Erythroblast (primary cell): ENCODE results near the gene APLP2.

ENCODE experiments used
- DNase-seq, 2 experiments: peaks; one replicate each; lab custom pipeline; 2025; lab: John Stamatoyannopoulos, UW
- GATA1 ChIP-seq: IDR thresholded peaks from 2 replicates; pipeline ENCODE4 v1.6.1; 2011; ENCODE audit warnings: low read depth, mild to moderate bottlenecking, control low read depth, low read length, moderate library complexity
- POLR2A ChIP-seq: IDR thresholded peaks from 2 replicates; pipeline ENCODE4 v1.6.1; 2011; ENCODE audit warnings: mild to moderate bottlenecking, low read length

Gene APLP2

GRCh38 chr11:130122141-130122575 is 52.5 kb downstream of the APLP2 start:
- no peak for DNase-seq
- TF ChIP-seq POLR2A (no peak), GATA1 (no peak)

GRCh38 chr11:130123414-130124040 is 53.8 kb downstream of the APLP2 start:
- no peak for TF ChIP-seq POLR2A
- DNase-seq, result no peak

GRCh38 chr11:130124096-130124495 is 54.4 kb downstream of the APLP2 start:
- no peak for TF ChIP-seq POLR2A
- no peak for TF ChIP-seq GATA1
- peak; percentile 73 to 88 for DNase-seq

DNA sequence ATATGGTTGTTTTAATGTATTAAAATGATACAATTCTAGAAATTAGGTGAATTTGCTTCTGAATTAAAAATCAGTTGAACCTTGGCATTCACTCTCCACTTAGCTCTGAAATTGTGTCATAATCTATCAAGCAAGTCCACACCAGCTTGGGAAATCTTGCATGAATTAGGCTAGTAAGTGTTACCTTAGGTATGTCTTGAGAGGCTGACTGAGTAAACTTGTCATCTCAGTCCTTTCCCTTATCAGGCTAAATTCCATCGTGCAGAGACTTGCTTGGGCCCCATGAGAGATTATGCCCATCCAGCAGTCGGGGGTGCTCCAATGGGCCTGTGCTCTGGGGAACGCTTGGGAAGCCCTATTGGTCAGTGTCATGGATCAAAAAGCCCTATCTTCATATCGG is 55.9 kb downstream of the APLP2 start:
- DNase-seq, result peak in 1 of 2 experiments; percentile 29
- no peak for TF ChIP-seq POLR2A
- no peak for TF ChIP-seq GATA1

DNA sequence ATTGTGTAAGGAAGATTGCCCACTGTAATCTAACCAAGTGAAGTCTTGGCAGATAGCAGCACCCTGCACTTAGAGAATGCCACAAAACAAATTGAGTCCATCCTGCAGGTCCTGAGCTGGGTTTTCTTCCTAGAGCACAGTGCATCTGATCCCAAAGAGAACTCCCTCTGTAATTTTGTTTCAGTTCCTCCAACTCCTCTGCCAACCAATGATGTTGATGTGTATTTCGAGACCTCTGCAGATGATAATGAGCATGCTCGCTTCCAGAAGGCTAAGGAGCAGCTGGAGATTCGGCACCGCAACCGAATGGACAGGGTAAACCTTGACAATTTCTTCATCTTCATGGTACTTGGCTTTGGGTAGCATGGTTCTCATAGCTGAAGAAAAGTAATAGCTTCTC is 56.8 kb downstream of the APLP2 start:
- no peak for DNase-seq
- no peak for TF ChIP-seq POLR2A
- no peak for TF ChIP-seq GATA1

GRCh38 chr11:130127509-130127908 is 57.8 kb downstream of the APLP2 start:
- TF ChIP-seq GATA1 (no peak), POLR2A (no peak)
- no peak for DNase-seq

- TF ChIP-seq POLR2A (no peak), GATA1 (no peak)
- no peak for DNase-seq
Measured at GRCh38 chr11:130128626-130129025, 58.9 kb downstream of the APLP2 start.

GRCh38 chr11:130129922-130130321 is 60.2 kb downstream of the APLP2 start:
- DNase-seq, result no peak
- no peak for TF ChIP-seq POLR2A
- no peak for TF ChIP-seq GATA1

DNA sequence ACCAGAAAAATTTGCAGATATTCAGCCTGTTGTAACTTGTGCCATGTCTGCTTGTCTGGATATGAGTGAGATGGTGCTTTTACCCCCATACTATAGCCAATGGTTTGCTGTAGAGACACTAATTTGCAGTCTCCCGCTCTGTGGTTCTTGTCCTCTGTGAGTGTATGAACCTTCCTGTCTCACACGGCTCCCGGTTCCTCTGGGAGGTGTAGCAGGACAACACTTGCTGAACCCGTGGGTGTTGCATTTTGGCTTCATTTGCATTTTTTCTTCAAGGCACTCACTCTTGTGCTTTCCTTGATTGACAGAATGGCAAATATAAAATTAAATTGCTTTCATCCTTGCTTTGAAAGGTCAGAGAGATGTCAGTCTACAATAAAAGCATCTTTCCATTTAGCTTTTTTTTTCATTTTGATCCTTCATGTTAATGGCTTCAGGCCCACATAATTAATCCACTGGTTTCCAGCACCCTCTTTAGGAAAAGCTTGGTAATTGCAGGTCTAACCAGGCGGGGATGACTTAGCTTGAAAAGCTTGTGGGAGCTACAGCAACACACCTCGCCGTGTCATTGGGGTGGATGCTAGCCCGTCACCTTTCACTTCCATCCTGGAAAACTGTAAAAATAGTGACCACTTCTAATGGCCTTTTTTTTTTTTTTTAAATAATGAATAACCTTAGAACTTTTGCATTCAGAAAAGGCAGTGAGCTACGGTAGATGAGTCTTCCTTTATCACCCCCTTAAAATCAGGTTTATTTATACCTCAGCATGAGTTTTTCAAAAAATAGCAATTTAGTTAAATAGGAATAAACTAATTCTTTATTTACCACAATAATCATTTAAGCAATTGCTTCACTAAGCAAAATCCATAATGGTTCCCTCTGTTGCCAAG is 62.5 kb downstream of the APLP2 start:
- peak; percentile 79 to 89 for DNase-seq
- no peak for TF ChIP-seq POLR2A
- TF ChIP-seq GATA1, result no peak

GRCh38 chr11:130133716-130134115 is 64.0 kb downstream of the APLP2 start:
- TF ChIP-seq GATA1, result no peak
- no peak for DNase-seq

DNA sequence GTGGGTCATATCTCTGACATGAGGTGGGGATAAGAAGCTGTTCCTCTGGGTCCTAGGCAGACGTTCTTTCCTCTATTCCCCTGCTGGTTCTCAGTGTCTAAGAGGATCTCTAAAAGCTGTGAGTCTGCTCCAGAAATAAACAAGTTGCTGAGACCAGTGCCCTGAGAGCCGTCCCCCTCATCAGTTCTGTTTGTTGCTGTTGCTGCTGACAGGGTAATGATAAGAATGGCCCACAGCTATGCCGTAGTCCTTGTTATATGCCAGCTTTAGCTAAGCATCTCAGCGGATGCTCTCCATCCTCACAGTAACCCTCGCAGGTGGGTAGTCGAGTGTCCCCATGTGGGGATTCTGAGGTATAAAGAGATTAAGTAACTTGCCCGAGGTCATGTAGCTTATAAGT is 66.4 kb downstream of the APLP2 start:
- TF ChIP-seq POLR2A, result no peak
- no peak for TF ChIP-seq GATA1
- no peak for DNase-seq

DNA sequence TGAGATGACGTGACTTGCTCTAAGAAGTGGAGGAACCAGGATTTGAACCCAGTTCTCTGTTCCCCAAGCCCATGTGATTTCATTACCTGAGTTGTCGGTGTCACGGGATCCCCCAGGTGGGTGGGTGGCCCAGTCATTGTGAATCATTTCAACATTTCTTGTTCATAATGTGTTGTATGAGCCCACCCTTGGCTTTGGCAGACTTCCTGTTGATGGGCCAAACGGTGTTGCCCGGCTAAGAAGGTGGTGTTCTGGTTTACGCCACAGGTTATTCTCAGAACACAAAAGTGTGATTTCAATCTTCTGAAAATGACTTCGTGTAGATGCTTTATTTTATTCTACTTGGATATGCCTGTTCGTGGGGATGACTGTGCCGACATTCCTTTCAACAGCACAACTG is 68.3 kb downstream of the APLP2 start:
- no peak for DNase-seq
- TF ChIP-seq POLR2A, result no peak
- TF ChIP-seq GATA1, result no peak

DNA sequence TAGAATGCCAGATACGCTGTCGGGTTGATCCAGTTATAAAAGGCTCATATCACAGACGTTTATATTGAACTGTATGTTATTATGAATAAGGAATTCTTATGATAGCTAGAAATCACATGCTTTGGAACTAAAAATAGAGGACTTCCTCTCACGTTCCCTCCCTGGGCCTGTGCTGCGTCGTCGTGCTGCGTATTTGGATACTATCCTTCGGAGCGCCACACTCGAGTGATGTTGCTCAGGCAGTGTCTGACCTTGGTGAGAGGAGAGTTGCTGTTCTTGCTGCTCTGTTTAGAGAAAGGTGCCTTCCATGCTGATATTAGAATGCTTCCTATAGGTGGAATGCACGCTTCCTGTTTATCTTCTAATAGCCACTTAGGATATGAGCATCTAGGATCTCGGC is 69.7 kb downstream of the APLP2 start:
- no peak for DNase-seq
- TF ChIP-seq GATA1, result no peak
- no peak for TF ChIP-seq POLR2A

DNA sequence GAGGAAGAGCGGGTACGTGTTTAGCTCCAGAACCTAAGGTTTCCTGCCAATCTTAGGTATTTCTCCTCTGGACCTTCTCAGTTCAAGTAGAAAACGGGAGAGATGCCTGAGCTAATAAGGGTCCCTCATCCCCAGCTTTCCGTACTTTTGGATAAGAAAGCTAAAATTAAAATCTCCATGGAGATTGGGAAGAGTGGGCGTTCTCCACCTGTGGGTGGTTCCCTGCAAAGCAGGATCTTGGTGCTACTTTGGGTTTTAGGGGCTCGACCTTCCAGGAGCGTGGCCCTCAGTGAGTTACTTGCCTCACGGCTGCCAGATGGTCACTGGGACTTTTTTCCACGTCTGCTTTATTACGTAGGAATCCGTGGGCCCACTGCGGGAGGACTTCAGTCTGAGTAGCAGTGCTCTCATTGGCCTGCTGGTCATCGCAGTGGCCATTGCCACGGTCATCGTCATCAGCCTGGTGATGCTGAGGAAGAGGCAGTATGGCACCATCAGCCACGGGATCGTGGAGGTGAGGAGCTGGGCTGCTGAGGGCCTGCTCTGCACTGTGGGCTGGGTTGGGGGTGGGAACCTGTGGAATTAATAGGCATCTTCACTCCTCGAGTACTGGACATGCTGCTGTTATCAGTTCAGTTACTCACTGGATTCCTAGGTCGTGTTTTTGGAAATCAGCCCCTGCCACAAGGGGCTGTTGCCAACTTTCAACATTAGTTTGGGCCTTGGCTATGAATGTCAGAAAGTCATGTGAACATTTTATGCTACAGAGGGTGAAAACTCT is 72.1 kb downstream of the APLP2 start:
- TF ChIP-seq POLR2A, result no peak
- TF ChIP-seq GATA1, result no peak

More for the DNA sequence above, 72.1 kb downstream of the APLP2 start:
- no peak for DNase-seq
